GM19035 (cell line): ENCODE measurements around the gene SAA1.
"Not testable (repeated sequence)": the region's sequence is repeated elsewhere in the genome, so short reads cannot be mapped to it uniquely, and the experiment has no call there.

Experiments used
- ATAC-seq: cut with Tn5 transposase; IDR thresholded peaks from one replicate; pipeline ENCODE4 v1.9.1; 2021; ENCODE audit not compliant: unreplicated experiment

SAA1 gene

DNA sequence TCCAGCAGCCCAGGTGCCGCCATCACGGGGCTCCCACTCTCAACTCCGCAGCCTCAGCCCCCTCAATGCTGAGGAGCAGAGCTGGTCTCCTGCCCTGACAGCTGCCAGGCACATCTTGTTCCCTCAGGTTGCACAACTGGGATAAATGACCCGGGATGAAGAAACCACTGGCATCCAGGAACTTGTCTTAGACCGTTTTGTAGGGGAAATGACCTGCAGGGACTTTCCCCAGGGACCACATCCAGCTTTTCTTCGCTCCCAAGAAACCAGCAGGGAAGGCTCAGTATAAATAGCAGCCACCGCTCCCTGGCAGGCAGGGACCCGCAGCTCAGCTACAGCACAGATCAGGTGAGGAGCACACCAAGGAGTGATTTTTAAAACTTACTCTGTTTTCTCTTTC, at the start of gene SAA1:
SAA1 (plus strand) TSS at position 316 of the 400 bp plus-strand sequence. CDS start 624 bp downstream, outside the sequence.
- ATAC-seq: no peak

DNA sequence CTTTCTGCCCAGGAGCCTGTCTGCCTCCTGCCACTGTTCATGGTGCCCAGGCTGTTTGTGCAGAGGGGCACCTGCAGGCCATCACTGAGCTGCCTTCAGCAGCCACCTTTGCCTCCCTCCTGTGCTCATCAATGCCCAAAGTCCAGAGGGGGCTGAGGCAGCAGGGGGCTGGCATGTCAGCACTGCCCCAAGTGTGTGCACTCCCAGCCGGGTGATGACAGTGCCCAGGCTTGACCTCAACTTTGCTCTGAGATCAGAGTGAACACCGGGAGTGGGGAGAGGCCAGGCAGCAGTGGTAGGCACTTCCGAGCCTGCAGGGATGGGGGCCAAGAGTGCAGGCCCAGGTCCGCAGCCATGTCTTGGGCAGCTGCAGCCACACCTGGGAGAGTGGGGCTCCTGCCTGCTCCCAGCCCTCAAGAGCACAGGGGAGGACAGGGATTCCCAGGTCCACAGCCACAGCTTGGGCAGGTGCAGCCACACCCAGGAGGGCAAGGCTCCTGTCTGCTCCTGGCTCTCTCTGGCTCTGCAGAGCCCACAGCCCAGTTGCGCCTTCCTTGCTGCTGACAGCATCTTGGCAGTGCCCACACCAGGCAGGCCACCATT, 44.7 kb upstream of the SAA1 start:
- ATAC-seq: no peak

DNA sequence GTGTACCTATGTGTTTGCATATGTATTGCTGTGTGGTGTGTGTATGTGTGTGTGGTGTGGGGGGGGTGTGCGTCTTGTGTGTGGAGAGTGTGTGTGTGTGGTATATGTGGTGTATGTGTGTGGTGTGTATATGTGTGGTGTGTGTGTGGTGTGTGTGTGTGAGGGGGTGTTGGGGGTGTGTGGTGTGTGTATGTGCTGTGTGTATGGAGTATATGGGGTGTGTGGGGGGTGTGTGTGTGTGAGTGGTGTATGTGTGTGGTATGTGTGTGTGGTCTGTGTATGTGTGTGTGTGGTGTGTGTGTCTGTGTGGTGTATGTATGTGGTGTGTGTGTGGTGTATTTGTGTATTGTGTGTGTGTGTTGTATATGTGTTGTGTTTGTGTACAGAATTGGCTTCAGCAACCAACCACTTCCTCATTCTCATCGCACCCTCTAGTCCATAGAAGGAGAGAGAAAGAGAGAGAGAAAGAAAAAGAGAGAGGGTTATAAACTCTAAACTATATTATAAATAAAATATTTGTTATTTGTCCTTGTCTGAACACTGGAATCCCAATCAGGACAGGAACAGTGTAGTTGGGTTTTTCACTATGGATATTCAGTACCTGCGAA, 43.1 kb upstream of the SAA1 start:
- ATAC-seq: no peak

DNA sequence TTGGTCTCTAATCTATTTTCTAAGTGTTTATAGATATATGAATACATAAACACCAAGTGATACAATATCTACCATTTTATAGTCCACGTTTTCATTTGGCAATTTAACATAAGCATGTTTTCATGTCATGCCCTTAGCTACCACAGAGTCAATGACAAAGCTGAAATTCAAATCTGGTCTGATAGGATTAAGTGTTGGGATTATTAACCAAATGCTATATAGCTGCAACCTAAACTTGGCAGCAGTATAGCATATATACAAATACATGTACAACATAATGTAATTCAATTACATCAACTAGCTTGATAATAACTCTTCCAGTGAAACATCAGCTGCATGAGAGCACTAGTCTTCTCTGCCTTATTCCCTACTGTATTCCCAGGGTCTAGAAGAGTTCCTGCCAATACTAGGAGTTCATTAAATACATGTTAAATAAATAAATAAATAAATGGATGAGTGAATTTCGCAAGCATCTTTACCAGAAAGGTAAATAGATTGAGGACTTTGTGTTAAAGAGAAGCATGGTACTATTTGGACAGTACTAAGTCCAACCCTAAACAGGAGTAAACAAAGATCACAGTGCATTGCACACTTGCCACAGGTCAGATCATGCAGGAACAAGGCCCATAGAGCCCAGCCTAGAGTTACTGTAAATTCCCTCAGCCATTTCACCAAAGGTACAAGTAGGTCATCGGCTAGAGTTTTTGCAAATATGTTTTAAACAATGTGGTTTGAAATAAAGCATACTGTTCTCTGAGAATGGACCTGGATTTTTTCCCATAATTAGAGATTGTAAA, 42.3 kb upstream of the SAA1 start:
- no peak for ATAC-seq

GRCh38 chr11:18225913-18226312, 40.2 kb upstream of the SAA1 start:
- ATAC-seq: no peak

- peak; percentile 97 for ATAC-seq
Observed at GRCh38 chr11:18229501-18229900, 36.6 kb upstream of the SAA1 start.

DNA sequence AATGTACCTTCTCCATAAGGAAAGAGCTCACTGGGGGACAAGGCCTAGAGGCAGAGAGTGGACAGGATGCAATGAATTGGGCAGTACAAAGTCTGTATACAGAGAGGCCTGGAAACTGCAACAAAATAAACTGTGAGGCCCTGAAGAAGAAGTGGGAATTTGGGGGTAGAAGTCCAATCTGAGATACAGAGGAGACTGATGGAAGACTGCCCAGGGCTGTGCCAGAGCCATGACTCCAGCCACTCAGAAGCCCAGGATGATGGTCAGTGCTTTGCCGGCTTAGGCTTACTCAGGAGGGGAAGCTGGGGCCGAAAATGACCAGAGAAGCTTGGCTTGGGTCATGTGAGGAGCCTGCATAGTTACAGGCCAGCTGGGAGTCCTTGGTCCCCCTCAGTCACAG, 35.2 kb upstream of the SAA1 start:
- ATAC-seq: no peak

GRCh38 chr11:18233912-18234311, 32.2 kb upstream of the SAA1 start:
- ATAC-seq: no peak

DNA sequence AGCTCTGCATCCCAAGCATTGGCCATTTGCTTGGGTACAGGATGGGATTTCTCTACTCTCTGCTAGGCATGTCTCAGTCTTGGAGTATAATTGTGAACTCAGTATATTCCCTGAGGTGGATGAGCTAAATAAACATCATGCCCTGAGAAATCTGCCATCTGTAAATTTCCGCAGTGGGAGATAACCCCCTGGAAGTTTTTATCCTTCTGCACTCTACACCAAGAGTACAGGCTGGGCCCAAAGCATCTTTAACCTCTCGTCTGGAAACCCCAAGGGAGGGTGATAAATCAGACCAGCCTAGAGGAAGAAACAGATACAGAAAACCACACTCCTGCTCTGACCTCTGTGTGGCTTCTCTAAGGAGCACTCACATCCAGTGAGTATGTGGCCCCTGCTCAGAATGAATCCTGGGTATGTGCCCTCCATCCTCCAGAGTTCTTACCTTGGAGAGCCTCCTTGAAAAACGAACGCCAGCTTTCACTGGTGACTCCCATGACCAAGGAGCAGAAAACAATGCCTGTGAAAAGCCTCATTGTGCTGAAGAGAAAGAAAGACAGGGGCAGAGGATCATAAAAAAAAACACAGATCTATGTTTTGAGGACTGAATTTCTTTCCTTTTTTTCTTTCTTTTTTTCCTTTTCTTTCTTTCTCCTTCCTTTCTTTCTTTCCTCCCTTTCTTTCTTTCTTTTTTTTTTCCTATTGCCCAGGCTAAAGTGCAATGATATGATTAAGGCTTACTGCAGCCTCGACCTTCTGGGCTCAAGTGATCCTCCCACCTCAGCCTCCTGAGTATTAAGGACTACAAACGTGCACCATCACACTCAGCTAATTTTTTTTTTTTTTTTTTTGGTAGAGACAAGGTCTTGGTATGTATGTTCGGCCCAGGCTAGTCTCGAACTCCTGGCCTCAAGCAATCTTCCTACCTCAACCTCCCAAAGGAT, 30.4 kb upstream of the SAA1 start:
- ATAC-seq: no peak

DNA sequence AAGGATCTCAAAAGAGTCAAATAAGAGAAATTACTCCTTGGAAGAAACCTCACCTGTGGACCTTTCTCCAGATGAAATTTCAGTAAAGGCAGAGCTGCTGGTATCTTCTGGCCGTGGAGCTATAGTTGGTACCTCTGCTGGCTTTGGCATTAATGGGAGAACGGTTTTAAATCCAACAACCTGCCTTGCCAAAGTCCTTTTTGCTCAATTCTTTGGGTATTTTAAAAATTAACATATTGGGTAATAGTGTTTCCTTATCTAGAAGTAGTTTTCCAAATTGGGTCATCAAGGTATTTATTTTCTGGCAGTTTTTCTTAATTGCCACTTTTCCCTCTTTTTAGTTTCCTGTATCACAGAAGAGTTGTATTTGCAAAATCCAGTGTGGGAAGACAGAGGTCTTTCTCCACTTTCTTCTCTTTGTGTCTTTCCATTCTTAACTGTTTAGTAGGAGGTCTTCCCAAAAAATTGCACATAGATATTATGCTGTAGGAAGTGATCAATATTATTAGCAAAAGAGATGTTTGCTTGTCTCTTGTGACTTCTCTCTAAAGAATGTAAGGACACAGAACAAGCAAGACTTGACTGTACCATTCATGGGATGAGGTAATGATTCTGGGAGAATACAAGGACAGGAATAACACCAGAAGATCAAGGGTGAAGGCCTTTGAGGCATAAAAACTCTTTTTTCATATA, 29.3 kb upstream of the SAA1 start, which contains the start of gene SAA4:
SAA4 (minus strand) TSS at position 139 of the 693 bp plus-strand sequence. CDS start 876 bp downstream, outside the sequence.
- ATAC-seq: no peak

DNA sequence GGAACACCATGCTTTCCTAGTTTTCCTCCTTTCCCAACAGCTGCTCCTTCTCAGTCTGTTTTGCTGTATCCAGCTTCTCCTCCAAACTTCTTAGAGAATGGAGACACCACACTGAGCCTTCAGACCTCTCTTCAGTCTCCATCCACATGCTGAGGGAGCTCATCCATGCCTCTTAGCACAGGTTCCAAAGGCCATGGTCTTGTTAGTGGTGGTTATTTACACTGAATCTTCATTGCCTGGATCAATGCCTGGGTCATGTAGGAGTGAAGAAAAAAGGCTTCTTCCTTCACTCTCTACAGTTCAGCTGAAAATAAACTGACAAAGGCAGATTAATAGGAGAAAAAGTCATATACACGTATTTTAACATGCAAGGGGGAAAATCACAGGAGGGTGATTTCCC, 26.4 kb upstream of the SAA1 start:
- ATAC-seq: no peak

DNA sequence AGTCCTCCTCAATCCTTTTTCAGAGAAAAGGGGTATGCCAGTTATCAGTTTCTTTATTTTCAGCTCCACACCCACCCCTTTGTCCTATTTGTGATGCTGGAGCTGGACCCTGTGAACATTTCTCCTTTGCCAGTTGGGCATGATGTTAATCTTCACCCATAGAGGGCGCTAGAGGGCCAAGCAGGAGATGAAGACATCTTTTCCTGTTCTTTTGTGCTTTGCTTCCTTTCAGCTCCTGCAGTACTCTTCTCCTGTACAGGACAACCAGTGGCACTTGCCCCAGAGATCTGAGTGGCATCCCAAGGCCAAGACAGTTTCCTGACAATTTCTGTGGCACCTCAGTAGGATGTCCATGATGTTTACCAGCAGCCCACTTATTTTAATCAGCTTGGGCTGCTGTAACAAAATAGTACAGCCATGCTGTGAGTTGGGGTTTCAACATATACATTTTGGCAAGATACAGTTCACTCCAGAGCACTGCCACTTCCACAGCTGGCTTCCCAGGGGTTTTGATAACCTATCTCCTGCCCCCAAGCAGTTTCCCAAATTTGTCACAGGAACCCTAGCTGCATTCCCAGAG, 22.2 kb upstream of the SAA1 start:
- ATAC-seq: no peak

- no peak for ATAC-seq
Observed at GRCh38 chr11:18245396-18245795, 20.7 kb upstream of the SAA1 start.

DNA sequence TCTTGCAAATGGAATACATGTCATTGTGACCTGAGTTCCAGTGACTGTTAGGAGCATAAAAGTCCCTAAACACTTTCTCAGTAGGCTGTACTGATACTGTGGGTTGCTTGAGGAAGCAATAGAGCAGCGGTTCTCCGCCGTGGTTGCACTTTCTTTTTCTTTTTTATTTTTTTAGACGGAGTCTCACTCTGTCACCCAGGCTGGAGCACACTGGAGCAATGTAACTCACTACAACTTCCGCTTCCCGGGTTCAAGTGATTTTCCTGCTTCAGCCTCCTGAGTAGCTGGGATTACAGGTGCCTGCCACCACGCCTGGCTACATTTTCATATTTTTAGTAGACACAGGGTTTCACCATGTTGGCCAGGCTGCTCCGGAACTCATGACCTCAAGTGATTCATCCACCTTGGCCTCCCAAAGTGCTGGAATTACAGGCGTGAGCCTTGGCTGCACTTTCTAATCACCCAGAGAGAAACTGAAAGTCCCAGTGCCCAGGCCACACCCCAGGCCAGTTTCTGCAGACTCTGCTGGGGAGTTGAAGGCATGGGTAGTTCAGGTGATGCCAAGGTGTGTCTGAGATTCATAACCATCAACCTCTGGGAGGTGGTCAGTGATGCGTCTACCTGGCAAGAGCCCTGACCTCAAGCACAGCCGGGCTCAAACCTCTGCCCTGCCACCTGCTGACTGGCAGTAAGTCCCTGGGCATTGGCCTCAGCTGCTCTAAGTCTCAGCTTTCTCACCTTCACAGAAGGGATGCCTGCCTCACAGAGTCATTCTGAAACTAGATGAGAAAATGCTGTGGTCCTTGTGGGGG, 19.5 kb upstream of the SAA1 start:
- peak; percentile 76 for ATAC-seq

DNA sequence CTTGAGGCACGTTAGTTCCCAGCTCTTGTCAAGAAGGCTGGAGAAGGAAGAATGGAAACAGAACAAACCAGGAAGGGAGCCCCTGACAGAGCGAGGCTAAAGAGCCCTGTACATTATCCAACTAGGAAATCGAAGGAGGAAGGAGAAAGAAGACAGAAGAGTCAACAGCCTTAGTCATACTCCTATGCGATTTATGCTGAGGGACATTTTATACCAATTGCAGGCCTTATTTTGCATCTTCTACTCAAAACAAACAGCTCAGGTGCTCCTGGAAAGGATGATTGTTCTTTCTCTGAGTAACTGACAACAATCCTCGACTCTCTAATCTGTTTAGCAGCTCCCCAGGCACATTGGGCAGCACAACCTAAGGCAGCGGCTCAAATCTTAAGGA, 18.9 kb upstream of the SAA1 start:
- not testable (repeated sequence) for ATAC-seq

GRCh38 chr11:18248561-18248960, 17.5 kb upstream of the SAA1 start, which contains the start of gene SAA2:
SAA2 (minus strand) TSS chr11:18248668; CDS start chr11:18248011, 657 bp downstream.
- ATAC-seq: no peak

GRCh38 chr11:18253233-18253632, 12.8 kb upstream of the SAA1 start:
- no peak for ATAC-seq

GRCh38 chr11:18253778-18254338, 12.2 kb upstream of the SAA1 start:
- no peak for ATAC-seq
